ENCODE measurements around the gene TRIM33. TPM values are rescaled to one million over a fixed set of nuclear protein-coding genes. Genes with fewer than 3 reads are reported as not detected.

The TRIM33 gene
- total RNA-seq, 1 experiment from 2014 or later: 50.1 TPM

GRCh38 chr1:114437812-114438211 lies 73.2 kb downstream of the TRIM33 start:
- POLR2A ChIA-PET (ENCODE audit: low non-redundant PET): no interaction called here
- CTCF ChIA-PET: interaction anchor here (1.5 kb wide), 1 partner anchor 10 kb away, joined by 4 read pairs; no protein-coding TSS in a partner anchor
- BruUV-seq (replicated peaks): no TSS peak

DNA sequence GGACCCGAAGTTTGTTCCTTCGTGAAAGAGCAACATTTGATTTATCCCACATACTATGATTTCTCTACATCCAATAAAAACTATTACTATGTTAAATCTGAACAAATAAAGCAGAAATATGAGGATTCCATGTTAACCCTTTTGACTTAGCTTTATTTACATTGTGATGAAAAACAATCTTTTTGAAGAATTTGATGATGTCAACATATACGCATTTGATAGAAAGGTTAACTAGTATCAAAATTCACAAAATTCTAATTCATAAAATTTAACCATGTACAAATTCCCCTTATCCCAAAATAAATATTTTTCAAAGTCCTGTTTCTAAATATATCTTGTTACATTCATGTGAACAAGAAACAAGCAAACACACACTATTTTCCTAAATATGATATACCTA lies 74.2 kb downstream of the TRIM33 start:
- peaks cover under 1% of the 10 kb centered on the region for H3K4me1 ChIP-seq (ENCODE audit: insufficient read depth, low read length, poor library complexity, severe bottlenecking)
- TF ChIP-seq, protein P1, sequence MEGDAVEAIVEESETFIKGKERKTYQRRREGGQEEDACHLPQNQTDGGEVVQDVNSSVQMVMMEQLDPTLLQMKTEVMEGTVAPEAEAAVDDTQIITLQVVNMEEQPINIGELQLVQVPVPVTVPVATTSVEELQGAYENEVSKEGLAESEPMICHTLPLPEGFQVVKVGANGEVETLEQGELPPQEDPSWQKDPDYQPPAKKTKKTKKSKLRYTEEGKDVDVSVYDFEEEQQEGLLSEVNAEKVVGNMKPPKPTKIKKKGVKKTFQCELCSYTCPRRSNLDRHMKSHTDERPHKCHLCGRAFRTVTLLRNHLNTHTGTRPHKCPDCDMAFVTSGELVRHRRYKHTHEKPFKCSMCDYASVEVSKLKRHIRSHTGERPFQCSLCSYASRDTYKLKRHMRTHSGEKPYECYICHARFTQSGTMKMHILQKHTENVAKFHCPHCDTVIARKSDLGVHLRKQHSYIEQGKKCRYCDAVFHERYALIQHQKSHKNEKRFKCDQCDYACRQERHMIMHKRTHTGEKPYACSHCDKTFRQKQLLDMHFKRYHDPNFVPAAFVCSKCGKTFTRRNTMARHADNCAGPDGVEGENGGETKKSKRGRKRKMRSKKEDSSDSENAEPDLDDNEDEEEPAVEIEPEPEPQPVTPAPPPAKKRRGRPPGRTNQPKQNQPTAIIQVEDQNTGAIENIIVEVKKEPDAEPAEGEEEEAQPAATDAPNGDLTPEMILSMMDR (conservative IDR thresholded peaks at IDR 0.05; ENCODE audit: low read depth, low read length): no peak
- no peak for TF ChIP-seq EZH2 (IDR thresholded peaks at IDR 0.05; ENCODE audit: borderline replicate concordance, low read depth, low read length, poor library complexity, severe bottlenecking)
- no peak overlapping the region for H3K27ac ChIP-seq (ENCODE audit: low read depth, low read length, poor library complexity, severe bottlenecking)
- ChIA-PET POLR2A (ENCODE audit: low non-redundant PET) (no interaction called here), CTCF (no interaction called here)
- no peak overlapping the region for H3K4me3 ChIP-seq (ENCODE audit: low read depth, low read length, poor library complexity, severe bottlenecking)
- intact Hi-C loops (cut with micrococcal nuclease; ENCODE audit: unreplicated experiment): no loop called here
- BruUV-seq (replicated peaks): no TSS peak
- H3K27me3 ChIP-seq (replicated peaks; ENCODE audit: insufficient read depth, low read depth, low read length, poor library complexity): no peaks in the 10 kb centered on the region
- H3K9me3 ChIP-seq (ENCODE audit: low read depth, low read length, poor library complexity, severe bottlenecking): no peaks in the 10 kb centered on the region
- DNase-seq (ENCODE audit: low spot score): no peak
- peaks cover 25% of the 10 kb centered on the region for H3K36me3 ChIP-seq (ENCODE audit: insufficient read depth, low read length, poor library complexity, severe bottlenecking)

More at GRCh38 chr1:114437812-114438211, 73.2 kb downstream of the TRIM33 start:
- TF ChIP-seq EZH2 (IDR thresholded peaks at IDR 0.05; ENCODE audit: borderline replicate concordance, low read depth, low read length, poor library complexity, severe bottlenecking): no peak
- TF ChIP-seq, protein P1 (conservative IDR thresholded peaks at IDR 0.05; ENCODE audit: low read depth, low read length): no peak
- no peaks in the 10 kb centered on the region for H3K27me3 ChIP-seq (replicated peaks; ENCODE audit: insufficient read depth, low read depth, low read length, poor library complexity)
- H3K36me3 ChIP-seq (ENCODE audit: insufficient read depth, low read length, poor library complexity, severe bottlenecking): peaks cover 25% of the 10 kb centered on the region
- H3K4me3 ChIP-seq (ENCODE audit: low read depth, low read length, poor library complexity, severe bottlenecking): no peak overlapping the region
- intact Hi-C loops (cut with micrococcal nuclease; ENCODE audit: unreplicated experiment): no loop called here
- no peak for DNase-seq (ENCODE audit: low spot score)
- H3K27ac ChIP-seq (ENCODE audit: low read depth, low read length, poor library complexity, severe bottlenecking): no peak overlapping the region
- H3K9me3 ChIP-seq (ENCODE audit: low read depth, low read length, poor library complexity, severe bottlenecking): no peaks in the 10 kb centered on the region
- H3K4me1 ChIP-seq (ENCODE audit: insufficient read depth, low read length, poor library complexity, severe bottlenecking): no peaks in the 10 kb centered on the region

GRCh38 chr1:114435088-114435715 lies 75.8 kb downstream of the TRIM33 start:
- H3K4me1 ChIP-seq (ENCODE audit: insufficient read depth, low read length, poor library complexity, severe bottlenecking): peaks cover 9% of the 10 kb centered on the region
- no peaks in the 10 kb centered on the region for H3K27me3 ChIP-seq (replicated peaks; ENCODE audit: insufficient read depth, low read depth, low read length, poor library complexity)
- TF ChIP-seq EZH2 (IDR thresholded peaks at IDR 0.05; ENCODE audit: borderline replicate concordance, low read depth, low read length, poor library complexity, severe bottlenecking): no peak
- CTCF ChIA-PET: no interaction called here
- no peak for DNase-seq (ENCODE audit: low spot score)
- intact Hi-C loops (cut with micrococcal nuclease; ENCODE audit: unreplicated experiment): no loop called here
- no TSS peak for BruUV-seq (replicated peaks)
- H3K36me3 ChIP-seq (ENCODE audit: insufficient read depth, low read length, poor library complexity, severe bottlenecking): peaks cover 14% of the 10 kb centered on the region
- no peak overlapping the region for H3K4me3 ChIP-seq (ENCODE audit: low read depth, low read length, poor library complexity, severe bottlenecking)
- POLR2A ChIA-PET (ENCODE audit: low non-redundant PET): no interaction called here
- H3K9me3 ChIP-seq (ENCODE audit: low read depth, low read length, poor library complexity, severe bottlenecking): no peaks in the 10 kb centered on the region
- H3K27ac ChIP-seq (ENCODE audit: low read depth, low read length, poor library complexity, severe bottlenecking): no peak overlapping the region

- ChIA-PET CTCF (no interaction called here), POLR2A (ENCODE audit: low non-redundant PET) (no interaction called here)
- intact Hi-C loops (cut with micrococcal nuclease; ENCODE audit: unreplicated experiment): no loop called here
- TF ChIP-seq, protein P1 (conservative IDR thresholded peaks at IDR 0.05; ENCODE audit: low read depth, low read length): no peak
- no peak for TF ChIP-seq EZH2 (IDR thresholded peaks at IDR 0.05; ENCODE audit: borderline replicate concordance, low read depth, low read length, poor library complexity, severe bottlenecking)
- Histone ChIP-seq H3K9me3 (ENCODE audit: low read depth, low read length, poor library complexity, severe bottlenecking) (no peaks in the 10 kb centered on the region), H3K36me3 (ENCODE audit: insufficient read depth, low read length, poor library complexity, severe bottlenecking) (peaks cover 21% of the 10 kb centered on the region), H3K27ac (ENCODE audit: low read depth, low read length, poor library complexity, severe bottlenecking) (no peak overlapping the region), H3K4me1 (ENCODE audit: insufficient read depth, low read length, poor library complexity, severe bottlenecking) (peaks cover 9% of the 10 kb centered on the region), H3K4me3 (ENCODE audit: low read depth, low read length, poor library complexity, severe bottlenecking) (no peak overlapping the region), H3K27me3 (replicated peaks; ENCODE audit: insufficient read depth, low read depth, low read length, poor library complexity) (no peaks in the 10 kb centered on the region)
- BruUV-seq (replicated peaks): no TSS peak
- no peak for DNase-seq (ENCODE audit: low spot score)
Observed at GRCh38 chr1:114431026-114431425, 80.0 kb downstream of the TRIM33 start.
